Activated T-cell treated with anti-CD3 and anti-CD28 coated beads, Interleukin-2, amount 50 U/mL, for 24 hours (primary cell): ENCODE measurements around the gene SLC25A11.

Source experiments
- DNase-seq: peaks from one replicate; pipeline ENCODE4 v3.0.0-alpha.2; 2020
- H3K27ac Mint-ChIP-seq: 2 replicates; pipeline ENCODE4 v1.8.0; 2020; ENCODE audit warnings: mild to moderate bottlenecking, mixed read lengths
- H3K27me3 Mint-ChIP-seq: 2 replicates; pipeline ENCODE4 v1.8.0; 2020; ENCODE audit warnings: mixed read lengths
- H3K36me3 Mint-ChIP-seq: 2 replicates; pipeline ENCODE4 v1.8.0; 2020; ENCODE audit warnings: low read depth, mixed read lengths
- H3K4me1 Mint-ChIP-seq: 2 replicates; pipeline ENCODE4 v1.8.0; 2020; ENCODE audit warnings: low read depth, mixed read lengths
- H3K4me3 Mint-ChIP-seq: 2 replicates; pipeline ENCODE4 v1.8.0; 2020; ENCODE audit warnings: mild to moderate bottlenecking, moderate library complexity, mixed read lengths
- H3K9me3 Mint-ChIP-seq: 2 replicates; pipeline ENCODE4 v1.8.0; 2020; ENCODE audit warnings: mixed read lengths

SLC25A11 gene

DNA sequence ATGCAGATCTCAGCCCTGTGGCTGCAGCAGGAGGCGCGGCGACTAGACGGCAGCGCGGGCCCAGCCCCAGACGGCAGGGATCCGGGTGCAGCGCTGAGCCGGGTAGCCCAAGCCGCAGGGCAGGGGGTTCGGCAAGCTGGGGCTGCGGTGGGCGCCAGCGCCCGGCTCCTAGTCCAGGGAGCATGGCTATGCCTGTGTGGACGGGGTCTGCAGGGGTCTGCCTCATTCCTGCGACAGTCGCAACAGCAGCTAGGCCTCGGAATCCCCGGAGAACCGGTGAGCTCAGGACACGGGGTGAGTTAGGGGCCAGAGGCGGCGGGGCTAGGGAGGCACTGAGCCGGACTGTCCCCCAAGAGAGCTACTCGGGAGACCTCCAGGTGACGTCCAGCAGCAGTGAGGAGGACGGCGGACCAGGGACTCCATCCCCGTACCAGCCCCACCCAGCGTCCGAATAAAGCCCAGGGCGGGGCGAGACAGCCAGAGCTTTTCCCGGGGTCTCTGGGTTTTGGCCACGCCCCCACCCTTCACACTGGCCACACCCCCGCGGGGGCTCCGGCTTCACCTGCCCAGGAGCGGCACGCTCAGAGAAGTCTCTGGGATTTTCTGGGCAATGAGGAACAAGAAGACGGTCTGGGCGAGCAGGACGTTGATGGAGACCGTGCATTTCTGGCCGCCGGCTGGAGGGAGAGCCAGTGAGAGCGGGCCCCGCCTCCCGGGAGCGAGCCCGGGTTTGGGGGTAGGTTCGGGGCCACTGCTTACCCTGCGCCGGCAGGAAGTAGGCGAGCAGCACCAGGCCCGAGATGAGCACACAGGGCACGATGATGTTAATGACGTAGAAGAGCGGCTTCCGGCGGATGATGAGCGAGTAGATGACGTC lies 39.4 kb downstream of the SLC25A11 start:
- peaks cover 24% of the 10 kb centered on the region for H3K36me3 Mint-ChIP-seq
- peaks cover 41% of the 10 kb centered on the region for H3K4me1 Mint-ChIP-seq
- H3K27ac Mint-ChIP-seq: peak overlapping the region; percentile 93
- DNase-seq: peak; percentile 67
- H3K27me3 Mint-ChIP-seq: peaks cover 2% of the 10 kb centered on the region
- no peaks in the 10 kb centered on the region for H3K9me3 Mint-ChIP-seq
- H3K4me3 Mint-ChIP-seq: peak overlapping the region; percentile 83

DNA sequence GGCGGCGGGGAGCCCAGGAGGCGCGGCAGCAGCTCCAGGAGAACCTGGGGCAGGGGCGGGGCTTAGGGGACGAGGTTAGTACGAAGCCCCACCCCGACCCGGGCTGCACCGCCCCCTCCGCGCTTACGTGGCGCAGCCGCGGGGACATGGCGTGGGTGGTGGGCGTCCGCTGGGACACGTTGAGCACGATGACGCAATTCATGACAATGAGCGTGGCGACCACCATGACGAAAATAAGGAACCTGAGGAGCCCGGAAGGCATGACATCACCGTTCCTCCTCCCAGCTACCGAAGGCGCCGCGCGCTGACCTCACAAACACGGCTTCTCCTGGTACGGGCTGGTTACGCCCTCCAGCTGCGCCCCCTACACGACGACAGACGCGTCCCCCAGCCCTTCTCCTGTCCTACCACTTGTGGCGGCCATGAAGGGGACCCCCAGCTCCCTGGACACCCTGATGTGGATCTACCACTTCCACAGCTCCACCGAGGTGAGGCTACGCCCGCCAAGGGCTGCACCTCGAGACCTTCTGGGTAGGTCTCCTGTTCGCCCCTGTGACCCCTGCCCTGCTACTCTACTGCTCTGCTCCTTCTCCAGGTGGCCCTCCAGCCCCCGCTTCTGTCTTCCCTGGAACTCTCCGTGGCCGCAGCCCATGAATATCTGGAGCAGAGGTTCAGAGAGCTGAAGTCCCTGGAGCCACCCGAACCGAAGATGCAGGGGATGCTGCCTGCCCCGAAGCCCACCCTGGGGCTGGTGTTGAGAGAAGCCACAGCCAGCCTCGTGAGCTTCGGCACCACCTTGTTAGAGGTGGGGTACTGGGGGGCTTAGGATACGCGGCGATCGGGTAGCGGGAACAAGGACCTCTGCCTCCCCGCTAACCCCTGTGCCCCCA lies 40.3 kb downstream of the SLC25A11 start, which contains the start of gene C17orf107:
C17orf107 (plus strand) TSS at position 196 of the 890 bp plus-strand sequence; CDS start at position 423, 227 bp downstream.
- H3K4me1 Mint-ChIP-seq: peaks cover 41% of the 10 kb centered on the region

DNA sequence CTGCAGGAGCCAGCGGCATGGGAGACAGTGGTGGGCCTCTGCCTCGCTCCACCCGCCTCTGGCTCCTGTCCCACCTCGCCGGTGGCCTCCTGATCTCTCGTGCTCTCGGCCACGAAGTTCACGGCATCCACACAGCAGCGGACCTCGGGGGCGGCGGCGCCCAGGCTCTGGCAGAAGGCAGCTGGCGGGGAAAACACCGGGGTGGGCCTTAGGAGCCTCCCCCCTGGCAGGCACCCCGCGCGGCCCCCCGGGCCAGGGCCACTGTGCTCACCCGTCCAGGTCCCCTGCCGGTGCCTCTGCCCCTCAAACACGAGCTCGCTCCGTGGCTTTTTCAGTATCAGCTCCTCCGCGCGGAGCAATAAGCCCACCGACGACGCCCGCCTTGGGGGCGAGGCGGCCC lies 40.9 kb downstream of the SLC25A11 start:
- Mint-ChIP-seq H3K36me3 (peaks cover 39% of the 10 kb centered on the region), H3K27me3 (peaks cover 2% of the 10 kb centered on the region), H3K4me3 (peak overlapping the region; percentile 83), H3K27ac (no peak overlapping the region), H3K4me1 (peaks cover 41% of the 10 kb centered on the region), H3K9me3 (no peaks in the 10 kb centered on the region)
- no peak for DNase-seq

More for the DNA sequence above, 40.3 kb downstream of the SLC25A11 start, which contains the start of gene C17orf107:
- Mint-ChIP-seq H3K36me3 (peaks cover 33% of the 10 kb centered on the region), H3K4me3 (peak within 1 kb of the TSS; percentile 83), H3K27me3 (peaks cover 2% of the 10 kb centered on the region), H3K27ac (peak within 1 kb of the TSS; percentile 93), H3K9me3 (no peaks in the 10 kb centered on the region)
- DNase-seq: peak; percentile 98

DNA sequence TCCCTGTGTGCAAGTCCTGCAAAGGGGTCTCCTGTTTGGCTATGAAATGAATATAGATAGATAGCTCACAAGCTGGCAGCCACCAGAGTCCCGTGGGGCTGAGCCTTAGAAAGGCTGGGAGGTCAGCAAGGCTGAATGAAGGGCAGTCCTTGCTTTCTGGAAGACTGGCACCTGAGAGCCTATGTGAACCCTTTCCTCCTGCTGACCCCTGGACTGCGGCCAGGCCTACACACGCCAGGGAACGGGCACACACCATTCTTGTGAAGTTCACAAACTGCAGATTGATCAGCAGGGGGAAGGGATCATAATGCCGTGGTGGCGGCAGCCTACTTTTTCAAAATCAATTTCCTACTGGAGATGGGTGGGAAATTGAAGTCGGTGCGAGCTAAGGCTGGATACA lies 41.5 kb downstream of the SLC25A11 start:
- no peak overlapping the region for H3K27ac Mint-ChIP-seq
- peak overlapping the region; percentile 36 for H3K4me3 Mint-ChIP-seq
- peaks cover 2% of the 10 kb centered on the region for H3K27me3 Mint-ChIP-seq
- H3K9me3 Mint-ChIP-seq: no peaks in the 10 kb centered on the region
- DNase-seq: no peak
- H3K4me1 Mint-ChIP-seq: peaks cover 38% of the 10 kb centered on the region
- peaks cover 43% of the 10 kb centered on the region for H3K36me3 Mint-ChIP-seq

DNA sequence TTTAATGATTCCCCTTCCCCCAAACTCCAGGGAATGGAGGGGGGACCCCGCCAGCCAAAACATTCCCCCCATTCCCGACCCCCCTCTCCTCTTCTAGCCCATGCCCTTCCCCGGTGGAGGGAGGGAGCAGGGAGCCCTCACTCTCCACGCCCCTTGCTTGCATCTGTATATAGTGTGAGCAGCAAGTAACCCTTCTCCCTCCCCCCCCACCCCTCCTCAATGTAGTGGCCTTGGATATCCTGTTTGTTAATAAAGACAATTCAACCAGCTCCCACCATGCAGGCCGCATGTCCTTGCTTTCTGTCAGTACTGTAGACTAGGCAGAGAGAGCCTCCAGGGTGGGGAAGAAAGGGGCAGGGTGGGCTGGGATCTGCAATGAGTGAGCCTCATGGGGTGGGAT lies 42.1 kb downstream of the SLC25A11 start:
- Mint-ChIP-seq H3K36me3 (peaks cover 47% of the 10 kb centered on the region), H3K27me3 (peaks cover 2% of the 10 kb centered on the region), H3K4me3 (no peak overlapping the region), H3K27ac (no peak overlapping the region), H3K4me1 (peaks cover 32% of the 10 kb centered on the region), H3K9me3 (no peaks in the 10 kb centered on the region)
- DNase-seq: no peak

DNA sequence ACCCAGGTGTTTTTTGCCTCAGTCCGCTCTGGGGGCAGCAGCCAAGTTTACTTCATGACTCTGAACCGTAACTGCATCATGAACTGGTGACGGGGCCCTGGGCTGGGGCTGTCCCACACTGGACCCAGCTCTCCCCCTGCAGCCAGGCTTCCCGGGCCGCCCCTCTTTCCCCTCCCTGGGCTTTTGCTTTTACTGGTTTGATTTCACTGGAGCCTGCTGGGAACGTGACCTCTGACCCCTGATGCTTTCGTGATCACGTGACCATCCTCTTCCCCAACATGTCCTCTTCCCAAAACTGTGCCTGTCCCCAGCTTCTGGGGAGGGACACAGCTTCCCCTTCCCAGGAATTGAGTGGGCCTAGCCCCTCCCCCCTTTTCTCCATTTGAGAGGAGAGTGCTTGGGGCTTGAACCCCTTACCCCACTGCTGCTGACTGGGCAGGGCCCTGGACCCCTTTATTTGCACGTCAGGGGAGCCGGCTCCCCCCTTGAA lies 42.6 kb downstream of the SLC25A11 start:
- H3K36me3 Mint-ChIP-seq: peaks cover 51% of the 10 kb centered on the region
- peaks cover 26% of the 10 kb centered on the region for H3K4me1 Mint-ChIP-seq
- no peak overlapping the region for H3K27ac Mint-ChIP-seq
- no peak for DNase-seq
- H3K4me3 Mint-ChIP-seq: no peak overlapping the region
- no peaks in the 10 kb centered on the region for H3K9me3 Mint-ChIP-seq
- peaks cover 2% of the 10 kb centered on the region for H3K27me3 Mint-ChIP-seq

DNA sequence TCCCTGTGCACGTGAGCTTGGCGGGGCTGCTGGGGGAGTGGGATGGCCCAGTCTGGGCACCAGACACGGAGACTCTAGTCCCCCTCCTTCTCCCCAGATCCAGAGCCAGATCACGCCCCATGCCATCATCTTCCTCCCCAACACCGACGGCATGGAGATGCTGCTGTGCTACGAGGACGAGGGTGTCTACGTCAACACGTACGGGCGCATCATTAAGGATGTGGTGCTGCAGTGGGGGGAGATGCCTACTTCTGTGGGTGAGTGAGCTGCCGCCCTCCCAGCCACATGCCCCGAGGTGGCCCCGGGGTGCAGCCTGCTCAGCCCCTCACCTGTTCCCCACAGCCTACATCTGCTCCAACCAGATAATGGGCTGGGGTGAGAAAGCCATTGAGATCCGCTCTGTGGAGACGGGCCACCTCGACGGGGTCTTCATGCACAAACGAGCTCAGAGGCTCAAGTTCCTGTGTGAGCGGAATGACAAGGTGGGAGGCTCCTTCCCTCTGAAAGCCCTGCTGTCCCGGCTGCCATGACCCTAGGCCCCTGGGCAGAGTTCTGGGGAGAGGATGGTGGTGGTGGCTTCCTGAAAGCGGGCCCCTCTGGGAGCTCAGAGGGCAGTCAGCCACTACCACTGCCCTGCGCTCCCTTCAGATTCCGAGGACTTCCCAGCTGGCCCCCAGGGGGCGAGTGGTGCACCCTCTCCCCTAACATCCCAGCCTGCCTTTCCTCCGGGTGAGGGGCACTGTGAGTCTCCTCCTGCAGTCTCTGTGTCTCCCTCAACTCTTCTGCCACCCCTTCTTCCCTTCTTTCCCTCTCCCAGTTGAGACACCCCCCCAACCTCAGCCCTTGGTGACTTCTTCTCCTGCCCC lies 43.3 kb downstream of the SLC25A11 start:
- Mint-ChIP-seq H3K36me3 (peaks cover 55% of the 10 kb centered on the region), H3K4me1 (peaks cover 24% of the 10 kb centered on the region), H3K27me3 (peaks cover 2% of the 10 kb centered on the region), H3K4me3 (no peak overlapping the region), H3K27ac (no peak overlapping the region), H3K9me3 (no peaks in the 10 kb centered on the region)
- no peak for DNase-seq

DNA sequence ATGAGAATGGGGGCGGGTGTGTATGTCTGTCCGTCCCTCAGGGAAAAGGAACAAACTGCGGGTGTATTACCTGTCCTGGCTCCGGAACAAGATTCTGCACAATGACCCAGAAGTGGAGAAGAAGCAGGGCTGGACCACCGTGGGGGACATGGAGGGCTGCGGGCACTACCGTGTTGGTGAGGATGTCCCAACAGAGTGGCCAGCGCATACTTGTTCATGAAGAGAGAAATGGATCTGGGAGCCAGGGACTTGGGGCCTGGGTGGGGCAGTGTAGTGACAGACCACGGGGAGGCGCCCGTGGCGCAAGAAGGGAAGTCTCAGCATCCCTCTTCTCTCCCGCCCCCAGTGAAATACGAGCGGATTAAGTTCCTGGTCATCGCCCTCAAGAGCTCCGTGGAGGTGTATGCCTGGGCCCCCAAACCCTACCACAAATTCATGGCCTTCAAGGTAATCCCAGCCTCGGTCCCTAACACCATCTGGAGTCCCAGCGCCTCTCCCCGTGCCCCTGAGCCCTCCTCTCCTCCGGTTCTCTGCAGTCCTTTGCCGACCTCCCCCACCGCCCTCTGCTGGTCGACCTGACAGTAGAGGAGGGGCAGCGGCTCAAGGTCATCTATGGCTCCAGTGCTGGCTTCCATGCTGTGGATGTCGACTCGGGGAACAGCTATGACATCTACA lies 44.1 kb downstream of the SLC25A11 start:
- H3K36me3 Mint-ChIP-seq: peaks cover 63% of the 10 kb centered on the region
- peaks cover 2% of the 10 kb centered on the region for H3K27me3 Mint-ChIP-seq
- peaks cover 19% of the 10 kb centered on the region for H3K4me1 Mint-ChIP-seq
- no peak overlapping the region for H3K4me3 Mint-ChIP-seq
- H3K9me3 Mint-ChIP-seq: no peaks in the 10 kb centered on the region
- no peak overlapping the region for H3K27ac Mint-ChIP-seq
- DNase-seq: no peak

DNA sequence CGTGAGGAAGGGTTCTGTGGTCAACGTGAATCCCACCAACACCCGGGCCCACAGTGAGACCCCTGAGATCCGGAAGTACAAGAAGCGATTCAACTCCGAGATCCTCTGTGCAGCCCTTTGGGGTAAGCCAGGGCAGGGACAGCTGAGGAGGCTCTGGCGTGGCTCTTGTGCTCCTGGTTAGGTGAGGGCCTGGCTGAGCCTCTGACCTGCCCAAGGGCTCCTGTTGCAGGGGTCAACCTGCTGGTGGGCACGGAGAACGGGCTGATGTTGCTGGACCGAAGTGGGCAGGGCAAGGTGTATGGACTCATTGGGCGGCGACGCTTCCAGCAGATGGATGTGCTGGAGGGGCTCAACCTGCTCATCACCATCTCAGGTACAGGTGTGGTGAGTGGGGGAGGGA lies 44.7 kb downstream of the SLC25A11 start:
- Mint-ChIP-seq H3K27ac (no peak overlapping the region), H3K9me3 (no peaks in the 10 kb centered on the region), H3K27me3 (peaks cover 2% of the 10 kb centered on the region), H3K4me3 (no peak overlapping the region), H3K36me3 (peaks cover 67% of the 10 kb centered on the region), H3K4me1 (peaks cover 16% of the 10 kb centered on the region)
- no peak for DNase-seq

DNA sequence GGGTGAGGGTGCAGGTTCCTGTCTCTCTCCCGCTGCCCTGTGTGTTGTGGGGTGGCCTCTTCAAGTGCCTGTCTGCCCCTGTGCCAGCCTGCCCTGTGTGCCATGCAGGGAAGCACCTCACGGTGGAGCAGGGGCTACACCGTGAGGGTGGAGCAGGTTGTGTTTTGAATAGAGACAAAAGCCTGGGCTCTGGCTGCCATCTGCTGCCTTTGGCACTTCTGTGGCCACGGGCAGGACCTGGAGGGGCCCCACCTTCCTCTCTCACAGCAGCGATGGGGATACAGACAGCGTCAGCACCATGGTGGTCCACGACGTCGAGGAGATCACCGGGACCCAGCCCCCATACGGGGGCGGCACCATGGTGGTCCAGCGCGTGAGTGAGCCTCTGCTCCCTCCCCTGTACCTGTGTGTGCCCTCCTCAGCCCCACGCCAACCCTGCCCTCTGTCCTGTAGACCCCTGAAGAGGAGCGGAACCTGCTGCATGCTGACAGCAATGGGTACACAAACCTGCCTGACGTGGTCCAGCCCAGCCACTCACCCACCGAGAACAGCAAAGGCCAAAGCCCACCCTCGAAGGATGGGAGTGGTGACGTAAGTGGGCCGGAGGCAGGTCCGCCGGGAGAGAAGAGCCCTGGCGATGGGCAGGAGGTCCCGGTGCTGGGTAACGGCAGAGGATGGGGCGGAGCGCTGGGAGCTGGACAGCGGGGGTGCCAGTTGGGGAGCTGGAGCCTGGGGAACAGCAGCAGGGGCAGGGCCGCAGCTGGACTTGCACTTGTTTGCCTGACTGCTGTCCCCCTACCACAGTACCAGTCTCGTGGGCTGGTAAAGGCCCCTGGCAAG lies 45.9 kb downstream of the SLC25A11 start:
- H3K4me3 Mint-ChIP-seq: no peak overlapping the region
- H3K9me3 Mint-ChIP-seq: no peaks in the 10 kb centered on the region
- no peak for DNase-seq
- peaks cover 68% of the 10 kb centered on the region for H3K36me3 Mint-ChIP-seq
- peaks cover 8% of the 10 kb centered on the region for H3K4me1 Mint-ChIP-seq
- no peak overlapping the region for H3K27ac Mint-ChIP-seq
- no peaks in the 10 kb centered on the region for H3K27me3 Mint-ChIP-seq

DNA sequence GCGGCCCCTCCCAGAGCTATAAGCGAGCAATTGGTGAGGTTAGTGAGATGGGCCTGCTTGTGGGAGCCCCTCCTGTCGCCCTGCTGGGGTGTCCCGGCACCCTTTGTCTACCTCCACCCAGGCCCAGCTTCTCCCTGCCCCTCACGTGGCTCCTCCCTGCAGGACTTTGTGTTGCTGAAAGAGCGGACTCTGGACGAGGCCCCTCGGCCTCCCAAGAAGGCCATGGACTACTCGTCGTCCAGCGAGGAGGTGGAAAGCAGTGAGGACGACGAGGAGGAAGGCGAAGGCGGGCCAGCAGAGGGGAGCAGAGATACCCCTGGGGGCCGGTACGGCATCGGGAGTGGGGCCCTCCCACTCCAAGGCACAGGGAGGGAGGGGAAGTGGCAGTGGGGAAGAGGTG lies 46.6 kb downstream of the SLC25A11 start:
- Mint-ChIP-seq H3K36me3 (peaks cover 70% of the 10 kb centered on the region), H3K9me3 (no peaks in the 10 kb centered on the region), H3K4me3 (no peak overlapping the region), H3K27ac (no peak overlapping the region), H3K27me3 (no peaks in the 10 kb centered on the region), H3K4me1 (peaks cover 3% of the 10 kb centered on the region)
- DNase-seq: no peak

DNA sequence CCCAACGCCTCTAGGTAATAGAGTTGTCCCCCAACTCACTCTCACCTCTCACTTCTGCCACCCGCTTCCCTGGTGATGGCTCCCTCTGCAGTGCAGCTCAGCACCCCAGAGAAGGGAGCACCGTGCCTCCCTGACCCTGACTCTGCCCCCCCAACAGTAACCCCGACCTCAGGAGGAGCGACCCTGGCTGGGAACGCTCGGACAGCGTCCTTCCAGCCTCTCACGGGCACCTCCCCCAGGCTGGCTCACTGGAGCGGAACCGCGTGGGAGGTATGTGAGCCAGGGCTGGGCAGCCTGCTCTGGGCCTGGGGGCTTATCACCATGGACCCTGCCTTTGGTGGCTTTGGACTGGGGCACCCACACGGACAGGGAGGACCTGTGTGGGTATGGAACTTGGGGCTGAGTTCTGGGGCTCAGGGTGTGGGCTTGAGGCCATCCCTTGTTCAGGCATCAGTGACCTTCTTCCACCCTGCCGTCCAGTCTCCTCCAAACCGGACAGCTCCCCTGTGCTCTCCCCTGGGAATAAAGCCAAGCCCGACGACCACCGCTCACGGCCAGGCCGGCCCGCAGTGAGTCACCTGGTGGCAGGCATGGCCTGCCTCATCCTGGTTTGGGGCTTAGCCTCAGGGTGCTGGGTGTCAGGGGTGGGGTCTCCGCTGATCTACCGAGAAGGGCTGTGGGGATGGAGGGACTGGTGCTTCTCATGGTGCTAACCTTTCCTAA lies 47.2 kb downstream of the SLC25A11 start:
- Mint-ChIP-seq H3K36me3 (peaks cover 73% of the 10 kb centered on the region), H3K9me3 (no peaks in the 10 kb centered on the region)

More for the DNA sequence above, 47.2 kb downstream of the SLC25A11 start:
- no peak overlapping the region for H3K27ac Mint-ChIP-seq
- H3K27me3 Mint-ChIP-seq: no peaks in the 10 kb centered on the region
- DNase-seq: no peak
- no peak overlapping the region for H3K4me3 Mint-ChIP-seq
- H3K4me1 Mint-ChIP-seq: no peaks in the 10 kb centered on the region
